ENCODE data around the gene LANCL3.

- TF ChIP-seq CBFB (CRISPR knock-in tag; IDR thresholded peaks at IDR 0.05; ENCODE audit: low read depth) (no peak), CTCF (IDR thresholded peaks at IDR 0.05) (no peak), ETV6 (CRISPR knock-in tag; IDR thresholded peaks at IDR 0.05) (peak; percentile 91), JUN (CRISPR knock-in tag; IDR thresholded peaks at IDR 0.05) (peak; percentile 92), CREB1 (CRISPR knock-in tag; IDR thresholded peaks at IDR 0.05) (peak; percentile 94)
Measured at GRCh38 chrX:37685381-37686359, 114.2 kb downstream of the LANCL3 start, which contains the start of gene XK.

All from WTC11 (cell line).